ENCODE results near the gene SLC25A1.

GRCh38 chr22:19213442-19214077, 35.0 kb upstream of the SLC25A1 start:
- TF ChIP-seq CTCF (IDR thresholded peaks at IDR 0.05) (no peak), POLR2A (IDR thresholded peaks at IDR 0.05) (no peak)
